Sigmoid colon (tissue), 7 donors: ENCODE data around the gene SLC12A5. TPM values are rescaled to one million over a fixed set of nuclear protein-coding genes. Genes with fewer than 3 reads are reported as not detected.
A peak's percentile ranks its signal among the peaks of the same experiment; 100 is the strongest.
"Not testable (repeated sequence)": the region's sequence is repeated elsewhere in the genome, so short reads cannot be mapped to it uniquely, and the experiment has no call there.

Source experiments
- DNase-seq: peaks from one replicate; pipeline ENCODE4 v3.0.0-alpha.2; 2019
- H3K27ac ChIP-seq, 4 donors: fragments of 200-600 bp; sonication (generic); one replicate each; pipeline ENCODE4 v1.5.1; 2016 to 2019; ENCODE audit warnings: mild to moderate bottlenecking in 1 of 4
- H3K27me3 ChIP-seq, 3 donors: fragments of 200-600 bp; sonication (generic); one replicate each; pipeline ENCODE4 v1.5.1; 2019; ENCODE audit warnings: mild to moderate bottlenecking in 1 of 3
- H3K36me3 ChIP-seq, 4 donors: fragments of 200-600 bp; sonication (generic); one replicate each; pipeline ENCODE4 v1.5.1; 2016 to 2019
- H3K4me1 ChIP-seq, 4 donors: fragments of 200-600 bp; sonication (generic); one replicate each; pipeline ENCODE4 v1.5.1; 2017 to 2019
- H3K4me3 ChIP-seq, 4 donors: fragments of 200-600 bp; sonication (generic); one replicate each; pipeline ENCODE4 v1.5.1; 2017 to 2019; ENCODE audit warnings: mild to moderate bottlenecking in 2 of 4, moderate library complexity in 1 of 4
- H3K9me3 ChIP-seq, 4 donors: fragments of 200-600 bp in 3 of 4; sonication (generic) in 3 of 4; one replicate each; pipeline versions ENCODE4 v1.5.1 to v1.6.1; 2013 to 2019
- EP300 ChIP-seq, 4 donors: sonication (generic); formaldehyde crosslinking; IDR thresholded peaks; one replicate each; pipeline ENCODE4 v1.6.1; 2017; ENCODE audit warnings: antibody characterized with exemption in 4 of 4
- POLR2A ChIP-seq, 2 donors: fragments of 450-650 bp; IDR thresholded peaks; one replicate each; pipeline ENCODE4 v1.6.1; 2016; ENCODE audit warnings: antibody characterized with exemption in 2 of 2, mild to moderate bottlenecking in 2 of 2, moderate library complexity in 2 of 2
- POLR2AphosphoS5 ChIP-seq, 4 donors: sonication (generic); formaldehyde crosslinking; IDR thresholded peaks; one replicate each; pipeline ENCODE4 v1.6.1; 2017; ENCODE audit warnings: antibody characterized with exemption in 4 of 4
- WGBS, 2 donors: extraction: QIAGEN DNeasy Blood & Tissue Kit; methylation state at CpG; one replicate each; pipeline ENCODE4 v1.1.7; 2013; 5-methylcytosine and 5-hydroxymethylcytosine counted together
- intact Hi-C: fragments of 100-400 bp; cut with DNase I; formaldehyde crosslinking; loops from one replicate; pipeline ENCODE4 v1.15.1; 2023
- polyA plus RNA-seq, 3 donors: library from polyadenylated mRNA; stranded (reverse); fragments of 200-250 nt; gene quantifications; one replicate each; pipeline ENCODE4 v1.2.3, GENCODE V29; 2013
- total RNA-seq, 4 donors: library from RNA; depleted of rRNA; stranded (reverse); fragments of >200 nt; gene quantifications; one replicate each; pipeline ENCODE4 v1.1.0, GENCODE V29; 2016
- TF ChIP-seq, protein P1 (sequence below), 4 experiments: fragments of 450-650 bp in 3 of 4; fragments of 200-600 bp in 1 of 4; IDR thresholded peaks; one replicate each; pipeline ENCODE4 v1.5.1; 2016 to 2019; ENCODE audit warnings: antibody characterized with exemption in 4 of 4, mild to moderate bottlenecking in 3 of 4, moderate library complexity in 2 of 4
- donor health status: healthy with polysubstance abuse.
- donor health status: Bipolar disorder and iron deficiency.
- donor health status: healthy.

Gene SLC12A5
- total and polyA plus RNA-seq, 7 donors: 0.14 to 1.4 TPM; not detected in 5

DNA sequence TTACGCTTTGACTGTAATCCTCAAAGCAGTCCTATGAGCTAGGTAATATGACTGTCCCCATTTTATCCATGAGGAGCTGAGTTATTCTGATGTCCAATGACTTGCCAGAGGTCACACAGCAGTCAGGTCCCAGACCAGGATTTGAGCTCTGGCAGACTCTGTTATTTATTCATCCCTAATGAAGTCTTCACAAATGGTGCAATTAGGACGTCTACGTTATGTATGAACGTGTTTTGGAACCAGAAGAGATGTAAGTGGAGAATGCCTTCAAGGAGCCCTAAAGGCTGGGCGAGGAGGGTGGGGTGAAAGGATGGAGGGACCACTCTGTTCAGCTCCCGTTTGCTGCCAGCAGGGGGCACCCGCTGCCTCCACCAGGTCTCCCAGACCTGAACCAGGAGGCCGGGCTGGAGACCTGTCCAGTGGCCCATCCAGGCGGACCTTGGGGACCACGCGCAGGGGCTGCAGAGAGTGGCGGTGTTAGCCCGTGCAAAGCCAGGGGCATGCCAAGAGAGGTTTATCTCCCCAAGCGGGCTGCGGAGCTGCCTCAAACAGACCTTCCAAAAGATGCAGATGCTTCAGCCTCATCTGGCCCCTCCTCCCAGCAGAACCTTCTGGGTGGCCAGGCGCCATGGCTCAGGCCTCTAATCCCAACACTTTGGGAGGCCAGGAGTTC, 41.8 kb upstream of the SLC12A5 start:
- no peaks in the 10 kb centered on the region for H3K36me3 ChIP-seq
- peaks cover 0 to 31% (median 9%) of the 10 kb centered on the region in 3 donors for H3K27me3 ChIP-seq
- H3K27ac ChIP-seq: no peak overlapping the region
- H3K4me3 ChIP-seq: no peak overlapping the region
- intact Hi-C loops: no loop called here
- no peaks in the 10 kb centered on the region for H3K4me1 ChIP-seq
- no peak for TF ChIP-seq POLR2A (IDR thresholded peaks at IDR 0.05)
- TF ChIP-seq, protein P1, sequence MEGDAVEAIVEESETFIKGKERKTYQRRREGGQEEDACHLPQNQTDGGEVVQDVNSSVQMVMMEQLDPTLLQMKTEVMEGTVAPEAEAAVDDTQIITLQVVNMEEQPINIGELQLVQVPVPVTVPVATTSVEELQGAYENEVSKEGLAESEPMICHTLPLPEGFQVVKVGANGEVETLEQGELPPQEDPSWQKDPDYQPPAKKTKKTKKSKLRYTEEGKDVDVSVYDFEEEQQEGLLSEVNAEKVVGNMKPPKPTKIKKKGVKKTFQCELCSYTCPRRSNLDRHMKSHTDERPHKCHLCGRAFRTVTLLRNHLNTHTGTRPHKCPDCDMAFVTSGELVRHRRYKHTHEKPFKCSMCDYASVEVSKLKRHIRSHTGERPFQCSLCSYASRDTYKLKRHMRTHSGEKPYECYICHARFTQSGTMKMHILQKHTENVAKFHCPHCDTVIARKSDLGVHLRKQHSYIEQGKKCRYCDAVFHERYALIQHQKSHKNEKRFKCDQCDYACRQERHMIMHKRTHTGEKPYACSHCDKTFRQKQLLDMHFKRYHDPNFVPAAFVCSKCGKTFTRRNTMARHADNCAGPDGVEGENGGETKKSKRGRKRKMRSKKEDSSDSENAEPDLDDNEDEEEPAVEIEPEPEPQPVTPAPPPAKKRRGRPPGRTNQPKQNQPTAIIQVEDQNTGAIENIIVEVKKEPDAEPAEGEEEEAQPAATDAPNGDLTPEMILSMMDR (IDR thresholded peaks at IDR 0.05): peak; percentile 11 to 64 (median 36)
- no peak for TF ChIP-seq EP300 (IDR thresholded peaks at IDR 0.05)
- TF ChIP-seq POLR2AphosphoS5 (IDR thresholded peaks at IDR 0.05): no peak
- 10% methylated on average over 16 of the region's 16 CpGs for WGBS, 2 donors
- DNase-seq: peak; percentile 77
- H3K9me3 ChIP-seq: no peaks in the 10 kb centered on the region

DNA sequence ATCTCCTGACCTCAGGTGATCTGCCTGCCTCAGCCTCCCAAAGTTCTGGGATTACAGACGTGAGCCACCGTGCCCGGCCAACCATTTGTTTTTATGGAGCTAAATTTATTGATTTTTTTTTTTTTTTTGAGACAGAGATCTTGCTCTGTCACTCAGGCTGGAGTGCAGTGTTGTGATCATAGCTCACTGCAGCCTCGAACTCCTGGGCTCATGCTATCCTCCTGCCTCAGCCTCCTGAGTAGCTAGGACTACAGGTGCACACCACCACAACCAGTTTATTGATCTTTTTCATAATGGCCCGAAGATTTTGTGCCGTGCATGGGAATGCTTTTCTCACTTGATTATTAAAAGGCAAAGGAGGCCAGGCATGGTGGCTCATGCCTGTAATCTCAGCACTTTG, 40.2 kb upstream of the SLC12A5 start:
- H3K27ac ChIP-seq, H3K4me1 ChIP-seq, H3K4me3 ChIP-seq, intact Hi-C loops, H3K9me3 ChIP-seq, H3K36me3 ChIP-seq: not testable (repeated sequence)
- DNase-seq: peak; percentile 18
- H3K27me3 ChIP-seq: peaks cover 0 to 44% (median 9%) of the 10 kb centered on the region in 3 donors
- 44 to 72% methylated on average over 6 of the region's 6 CpGs for WGBS, 2 donors

DNA sequence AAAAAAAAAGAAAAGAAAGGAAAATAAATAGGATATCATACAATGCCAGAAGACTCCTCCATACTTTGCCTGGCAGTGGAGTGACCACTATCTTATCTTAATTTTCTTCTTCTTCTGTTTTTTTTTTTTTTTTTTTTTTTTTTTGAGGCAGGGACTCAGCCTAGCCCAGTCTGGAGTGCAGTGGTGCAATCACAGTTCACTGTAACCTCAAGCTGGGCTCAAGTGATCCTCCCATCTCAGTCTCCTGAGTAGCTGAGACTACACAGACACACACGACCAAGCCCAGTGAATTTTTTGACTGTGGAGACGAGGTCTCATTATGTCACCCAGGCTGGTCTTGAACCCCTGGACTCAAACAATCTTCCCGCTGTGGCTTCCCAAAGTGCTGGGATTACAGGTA, 37.4 kb upstream of the SLC12A5 start:
- Histone ChIP-seq H3K4me1 (no peaks in the 10 kb centered on the region), H3K4me3 (no peak overlapping the region), H3K27me3 (peaks cover 0 to 64% (median 9%) of the 10 kb centered on the region in 3 donors), H3K27ac (no peak overlapping the region), H3K9me3 (no peaks in the 10 kb centered on the region), H3K36me3 (no peaks in the 10 kb centered on the region)
- no peak for TF ChIP-seq POLR2A (IDR thresholded peaks at IDR 0.05)
- no peak for TF ChIP-seq EP300 (IDR thresholded peaks at IDR 0.05)
- TF ChIP-seq, protein P1 (IDR thresholded peaks at IDR 0.05): no peak
- no peak for TF ChIP-seq POLR2AphosphoS5 (IDR thresholded peaks at IDR 0.05)
- intact Hi-C loops: no loop called here
- WGBS, 2 donors: 86 to 88% methylated on average over 3 of the region's 3 CpGs
- peak; percentile 18 for DNase-seq

DNA sequence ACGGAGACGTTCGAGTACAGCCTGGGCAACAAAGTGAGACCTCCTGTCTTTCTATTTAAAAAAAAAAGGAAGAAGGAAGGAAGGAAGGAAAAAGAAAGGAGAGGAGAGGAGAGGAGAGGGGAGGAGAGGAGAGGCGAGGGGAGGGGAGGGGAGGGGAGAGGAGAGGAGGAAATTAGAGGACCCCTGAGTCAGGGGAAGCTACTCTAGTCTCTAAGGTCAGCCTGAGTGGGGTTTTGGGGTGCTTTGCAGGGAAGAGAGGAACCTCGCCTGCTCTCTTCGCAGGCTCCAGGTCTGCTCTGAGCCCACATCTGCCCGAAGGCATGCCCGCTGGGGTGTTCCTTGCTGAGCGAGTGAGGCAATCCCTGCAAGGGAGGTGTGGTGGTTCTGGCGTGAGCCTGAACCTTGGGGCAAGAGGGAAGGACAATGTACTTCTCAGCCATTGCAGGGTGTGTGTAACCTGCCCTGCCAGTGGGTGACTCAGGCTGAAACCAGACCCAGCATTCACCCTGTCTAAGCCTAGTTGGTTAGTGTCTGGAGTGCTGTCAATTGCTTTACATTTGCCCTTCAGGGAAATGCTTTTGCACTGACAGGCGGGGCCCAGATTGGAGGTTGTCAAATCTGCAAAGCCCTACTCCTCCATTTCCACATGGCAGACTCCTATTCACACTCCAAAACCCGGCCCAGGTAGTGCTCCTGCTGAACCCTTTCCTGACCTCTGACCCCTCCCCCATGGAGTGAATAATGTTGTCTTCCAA, 35.6 kb upstream of the SLC12A5 start:
- H3K27me3 ChIP-seq: peaks cover 0 to 80% (median 25%) of the 10 kb centered on the region in 3 donors
- H3K4me3 ChIP-seq: no peak overlapping the region
- H3K9me3 ChIP-seq: no peaks in the 10 kb centered on the region
- intact Hi-C loops: no loop called here
- DNase-seq: peak; percentile 45
- H3K4me1 ChIP-seq: no peaks in the 10 kb centered on the region
- no peaks in the 10 kb centered on the region for H3K36me3 ChIP-seq
- WGBS, 2 donors: 49 to 74% methylated on average over 12 of the region's 12 CpGs
- no peak overlapping the region for H3K27ac ChIP-seq
- TF ChIP-seq, protein P1 (IDR thresholded peaks at IDR 0.05): no peak
- no peak for TF ChIP-seq EP300 (IDR thresholded peaks at IDR 0.05)
- TF ChIP-seq POLR2AphosphoS5 (IDR thresholded peaks at IDR 0.05): no peak
- TF ChIP-seq POLR2A (IDR thresholded peaks at IDR 0.05): no peak

DNA sequence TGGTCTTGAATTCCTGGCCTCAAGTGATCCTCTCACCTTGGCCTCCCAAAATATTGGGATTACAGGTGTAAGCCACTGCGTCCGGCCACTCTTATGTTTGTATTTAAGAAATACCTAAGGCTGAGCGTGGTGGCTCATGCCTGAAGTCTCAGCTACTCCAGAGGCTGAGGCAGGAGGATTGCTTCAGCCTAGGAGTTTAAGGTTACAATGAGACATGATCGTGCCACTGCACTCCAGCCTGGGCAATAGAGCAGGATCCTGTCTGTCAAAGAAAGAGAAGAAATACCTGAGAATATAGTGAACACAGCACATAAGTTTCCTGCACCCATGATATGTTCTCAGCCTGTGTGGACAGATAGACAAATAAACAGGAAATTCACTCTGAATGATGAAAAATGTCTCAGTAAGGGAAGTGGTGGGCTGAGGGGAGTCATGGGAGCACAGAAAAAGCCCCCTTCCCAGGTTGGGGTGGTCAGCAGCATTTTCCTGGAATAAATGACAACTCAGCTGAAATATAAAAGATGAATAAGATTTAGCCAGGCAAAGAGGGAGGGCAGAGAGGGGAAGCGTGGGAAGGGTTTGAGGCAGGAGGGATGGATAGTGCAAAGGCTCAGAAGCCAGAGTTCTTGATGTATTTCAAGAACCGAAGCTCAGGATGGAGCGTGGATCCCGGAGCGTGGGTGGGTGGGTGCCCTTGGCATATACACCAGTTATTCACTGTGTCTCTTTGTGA, 34.1 kb upstream of the SLC12A5 start:
- peaks cover 0 to 87% (median 39%) of the 10 kb centered on the region in 3 donors for H3K27me3 ChIP-seq

DNA sequence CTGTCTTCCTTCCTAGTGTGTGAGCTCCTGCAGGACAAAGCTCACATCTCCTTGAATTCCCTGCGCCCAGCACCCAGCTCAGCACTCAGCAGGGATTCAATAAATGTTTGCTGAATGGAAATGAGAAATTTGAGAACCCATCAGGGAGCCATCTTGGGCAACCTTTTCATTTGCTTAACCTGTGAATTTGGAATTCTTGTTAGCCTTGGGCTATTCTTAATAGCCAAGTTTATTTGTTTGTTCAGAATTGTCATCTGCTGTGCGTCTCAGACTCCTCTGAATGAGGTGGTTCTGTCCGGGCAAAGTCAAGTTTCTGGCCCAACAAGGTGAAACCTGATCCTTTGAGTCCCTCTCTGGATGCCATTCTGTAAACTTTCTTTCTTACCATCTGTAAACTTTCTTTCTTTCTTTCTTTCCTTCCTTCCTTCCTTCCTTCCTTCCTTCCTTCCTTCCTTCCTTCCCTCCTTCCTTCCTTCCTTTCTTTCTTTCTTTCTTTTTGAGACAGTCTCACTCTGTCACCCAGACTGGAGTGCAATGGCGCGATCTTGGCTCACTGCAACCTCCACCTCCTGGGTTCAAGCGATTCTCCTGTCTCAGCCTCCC, 33.4 kb upstream of the SLC12A5 start:
- H3K4me1 ChIP-seq, H3K27ac ChIP-seq, H3K36me3 ChIP-seq, intact Hi-C loops, H3K9me3 ChIP-seq, H3K4me3 ChIP-seq: not testable (repeated sequence)
- peaks cover 0 to 88% (median 39%) of the 10 kb centered on the region in 3 donors for H3K27me3 ChIP-seq
- WGBS, 2 donors: 62 to 72% methylated on average over 6 of the region's 6 CpGs
- DNase-seq: peak; percentile 10

More for the DNA sequence above, 34.1 kb upstream of the SLC12A5 start:
- Histone ChIP-seq H3K4me3 (no peak overlapping the region), H3K27ac (no peak overlapping the region), H3K9me3 (no peaks in the 10 kb centered on the region), H3K36me3 (no peaks in the 10 kb centered on the region), H3K4me1 (no peaks in the 10 kb centered on the region)
- intact Hi-C loops: no loop called here
- TF ChIP-seq POLR2AphosphoS5 (IDR thresholded peaks at IDR 0.05): no peak
- no peak for TF ChIP-seq EP300 (IDR thresholded peaks at IDR 0.05)
- TF ChIP-seq, protein P1 (IDR thresholded peaks at IDR 0.05): no peak
- no peak for TF ChIP-seq POLR2A (IDR thresholded peaks at IDR 0.05)
- peak; percentile 6 for DNase-seq
- WGBS, 2 donors: 68 to 73% methylated on average over 9 of the region's 9 CpGs
